Measurements from ENCODE around the gene REXO5.

GRCh38 chr16:20846551-20846950 lies 40.2 kb downstream of the REXO5 start:
- TF ChIP-seq POLR2A (IDR thresholded peaks at IDR 0.05) (no peak), CTCF (IDR thresholded peaks at IDR 0.05) (no peak)
